ENCODE data around the gene KCNH3.
"Not testable (repeated sequence)": the region's sequence is repeated elsewhere in the genome, so short reads cannot be mapped to it uniquely, and the experiment has no call there.

The KCNH3 gene

DNA sequence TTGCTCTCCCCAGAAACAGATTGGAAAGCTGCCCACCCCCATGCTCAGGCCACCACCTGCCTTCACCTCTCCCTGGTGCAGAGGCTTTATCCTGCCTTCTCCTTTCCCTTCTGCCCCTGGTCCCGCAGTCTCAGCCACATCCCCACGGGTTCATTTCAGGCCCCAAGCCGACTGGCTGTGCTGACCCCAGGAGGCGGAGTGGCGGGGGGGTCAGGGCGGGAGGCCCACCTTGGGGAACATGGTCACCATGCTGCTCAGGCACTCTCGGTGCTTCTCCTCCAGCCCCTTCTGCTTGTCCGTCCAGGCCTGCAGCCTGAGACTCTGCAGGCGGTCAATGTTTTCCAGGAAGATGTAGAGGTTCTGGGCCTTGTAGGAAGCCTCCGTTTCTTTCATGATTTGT lies 59.7 kb downstream of the KCNH3 start:
- no peak for DNase-seq

DNA sequence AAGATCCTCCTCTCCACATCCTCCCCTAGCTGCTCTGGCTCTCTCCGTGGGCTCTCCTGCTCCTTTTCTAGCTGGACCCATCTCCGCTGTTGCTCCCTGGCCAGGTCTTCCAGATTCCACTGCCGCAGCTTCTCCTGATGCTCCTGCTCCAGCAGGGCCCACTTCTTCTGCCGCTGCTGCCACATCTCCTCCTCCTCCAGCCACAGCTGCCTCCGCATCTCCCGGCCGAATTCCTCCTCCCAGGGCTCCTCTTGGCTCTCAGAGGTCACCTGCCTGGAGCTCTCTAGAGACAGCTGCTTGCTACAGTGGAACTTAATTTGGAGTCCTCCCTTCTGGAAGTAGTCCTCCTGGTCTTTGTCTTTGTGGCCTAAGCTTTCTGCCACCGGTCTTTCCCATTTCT lies 61.1 kb downstream of the KCNH3 start:
- DNase-seq: no peak

DNA sequence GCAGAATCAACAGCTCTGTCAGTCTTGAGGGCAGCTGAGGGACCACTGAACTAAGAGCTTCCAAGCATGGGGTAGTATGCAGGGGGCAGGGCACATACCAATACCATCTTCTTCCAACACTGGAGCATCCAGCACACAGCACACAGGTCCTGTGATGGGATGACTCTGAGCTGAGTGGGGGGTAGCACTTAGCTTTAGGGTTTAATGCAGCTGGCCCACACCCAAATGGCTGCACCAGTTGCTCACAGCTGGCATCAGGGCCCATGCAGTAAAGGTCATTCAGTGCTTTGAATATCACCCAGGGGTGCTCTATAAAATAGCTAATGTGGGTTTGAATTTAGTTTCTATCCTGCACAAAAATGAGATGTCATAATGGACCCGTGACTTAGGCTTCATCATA lies 64.9 kb downstream of the KCNH3 start:
- no peak for DNase-seq

DNA sequence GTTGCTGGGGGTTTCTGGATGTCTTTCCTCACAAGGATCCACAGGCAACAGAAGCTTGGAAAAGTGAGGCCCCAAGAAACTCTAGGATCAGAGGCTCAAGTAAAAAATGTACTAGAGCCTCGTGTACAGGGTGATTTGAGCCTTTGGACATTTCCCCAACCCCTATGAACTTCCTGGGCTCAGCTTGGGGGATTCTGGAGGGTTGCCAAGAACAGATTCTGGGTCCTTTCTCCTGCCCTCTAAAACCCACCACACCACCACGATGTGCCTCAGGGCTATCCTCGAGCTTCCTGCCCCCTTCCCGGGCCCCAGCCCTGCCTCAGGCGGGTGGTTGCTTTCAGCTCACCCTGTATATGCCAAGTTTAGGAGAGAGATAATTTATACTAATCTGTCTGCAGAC lies 66.0 kb downstream of the KCNH3 start:
- DNase-seq: no peak

DNA sequence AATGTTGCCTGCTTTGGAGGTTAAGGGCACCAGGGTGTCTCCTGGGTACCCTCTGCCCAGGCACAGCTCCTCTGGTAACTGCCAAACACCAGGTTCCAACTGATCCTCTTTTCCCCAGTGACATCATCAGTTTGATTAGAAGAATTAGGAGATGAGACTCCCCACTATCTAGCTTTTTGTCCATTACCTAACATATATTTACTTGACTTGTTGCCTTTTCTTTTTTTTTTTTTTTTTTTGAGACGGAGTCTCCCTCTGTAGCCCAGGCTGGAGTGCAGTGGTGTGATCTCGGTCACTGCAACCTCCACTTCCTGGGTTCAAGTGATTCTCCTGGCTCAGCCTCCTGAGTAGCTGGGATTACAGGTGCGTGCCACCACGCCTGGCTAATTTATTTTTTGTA lies 66.7 kb downstream of the KCNH3 start, which contains the start of gene FAM186B:
TSS of gene FAM186B (minus strand) at position 101 of the 400 bp plus-strand sequence. CDS start 162 bp downstream, outside the sequence.
- not testable (repeated sequence) for DNase-seq

Measured in stimulated activated CD8-positive, alpha-beta memory T cell treated with anti-CD3 and anti-CD28 coated beads, Interleukin-4, amount 100 ng/mL, for 48 hours (primary cell).